ENCODE data around the gene PEAK1.

PEAK1 gene

GRCh38 chr15:77358545-77359240, 61.2 kb downstream of the PEAK1 start:
- Histone ChIP-seq H3K9me3 (ENCODE audit: control insufficient read depth, insufficient read depth, low read length) (no peaks in the 10 kb centered on the region), H3K27me3 (ENCODE audit: control insufficient read depth, insufficient read depth, low read length) (no peaks in the 10 kb centered on the region), H3K36me3 (ENCODE audit: control insufficient read depth, insufficient read depth, low read length) (no peaks in the 10 kb centered on the region), H3K4me1 (ENCODE audit: control insufficient read depth, insufficient read depth, low read length) (no peaks in the 10 kb centered on the region), H3K4me3 (ENCODE audit: low read length) (no peak overlapping the region), H3K27ac (ENCODE audit: low read length) (no peak overlapping the region)
- WGBS (ENCODE audit: insufficient coverage, insufficient read length) = no CpG with 5 or more reads among the region's 5 CpGs
- DNase-seq (ENCODE audit: low read depth, low spot score) = no peak

GRCh38 chr15:77356305-77356704, 63.6 kb downstream of the PEAK1 start:
- H3K9me3 ChIP-seq (ENCODE audit: control insufficient read depth, insufficient read depth, low read length) = no peaks in the 10 kb centered on the region
- no peaks in the 10 kb centered on the region for H3K4me1 ChIP-seq (ENCODE audit: control insufficient read depth, insufficient read depth, low read length)
- H3K36me3 ChIP-seq (ENCODE audit: control insufficient read depth, insufficient read depth, low read length) = no peaks in the 10 kb centered on the region
- H3K4me3 ChIP-seq (ENCODE audit: low read length) = no peak overlapping the region
- no CpG with 5 or more reads among the region's 3 CpGs for WGBS (ENCODE audit: insufficient coverage, insufficient read length)
- H3K27ac ChIP-seq (ENCODE audit: low read length) = no peak overlapping the region
- H3K27me3 ChIP-seq (ENCODE audit: control insufficient read depth, insufficient read depth, low read length) = no peaks in the 10 kb centered on the region
- no peak for DNase-seq (ENCODE audit: low read depth, low spot score)

- no peak overlapping the region for H3K4me3 ChIP-seq (ENCODE audit: low read length)
- no peaks in the 10 kb centered on the region for H3K27me3 ChIP-seq (ENCODE audit: control insufficient read depth, insufficient read depth, low read length)
- no peak for DNase-seq (ENCODE audit: low read depth, low spot score)
- no peak overlapping the region for H3K27ac ChIP-seq (ENCODE audit: low read length)
- WGBS (ENCODE audit: insufficient coverage, insufficient read length) = no CpG with 5 or more reads among the region's 3 CpGs
- no peaks in the 10 kb centered on the region for H3K9me3 ChIP-seq (ENCODE audit: control insufficient read depth, insufficient read depth, low read length)
- no peaks in the 10 kb centered on the region for H3K36me3 ChIP-seq (ENCODE audit: control insufficient read depth, insufficient read depth, low read length)
- H3K4me1 ChIP-seq (ENCODE audit: control insufficient read depth, insufficient read depth, low read length) = no peaks in the 10 kb centered on the region
Observed at GRCh38 chr15:77355321-77355720, 64.6 kb downstream of the PEAK1 start.

DNA sequence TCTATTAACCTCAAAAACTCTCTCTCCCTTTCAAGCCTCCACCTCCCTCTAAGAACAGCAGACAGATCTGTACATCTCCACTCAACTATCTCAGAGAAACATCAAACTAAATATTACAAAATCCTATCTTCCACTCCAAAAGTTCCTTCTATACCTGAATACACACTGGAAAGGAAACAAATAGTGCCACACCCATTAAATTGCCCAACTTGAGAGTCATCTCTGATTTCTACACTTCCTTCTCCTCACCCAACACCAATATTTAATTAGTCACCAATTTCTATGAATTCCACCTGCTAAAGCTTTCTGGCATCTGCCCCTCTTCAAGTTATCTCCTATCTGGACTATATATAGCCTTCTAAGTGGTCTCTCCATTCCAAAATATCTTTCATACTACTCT, 65.8 kb downstream of the PEAK1 start:
- DNase-seq (ENCODE audit: low read depth, low spot score) = no peak
- no peak overlapping the region for H3K4me3 ChIP-seq (ENCODE audit: low read length)
- no peaks in the 10 kb centered on the region for H3K4me1 ChIP-seq (ENCODE audit: control insufficient read depth, insufficient read depth, low read length)
- no peaks in the 10 kb centered on the region for H3K27me3 ChIP-seq (ENCODE audit: control insufficient read depth, insufficient read depth, low read length)
- no peaks in the 10 kb centered on the region for H3K9me3 ChIP-seq (ENCODE audit: control insufficient read depth, insufficient read depth, low read length)
- no peaks in the 10 kb centered on the region for H3K36me3 ChIP-seq (ENCODE audit: control insufficient read depth, insufficient read depth, low read length)
- no peak overlapping the region for H3K27ac ChIP-seq (ENCODE audit: low read length)

- no peaks in the 10 kb centered on the region for H3K27me3 ChIP-seq (ENCODE audit: control insufficient read depth, insufficient read depth, low read length)
- WGBS (ENCODE audit: insufficient coverage, insufficient read length) = no CpG with 5 or more reads among the region's 4 CpGs
- no peak for DNase-seq (ENCODE audit: low read depth, low spot score)
- H3K36me3 ChIP-seq (ENCODE audit: control insufficient read depth, insufficient read depth, low read length) = no peaks in the 10 kb centered on the region
- H3K27ac ChIP-seq (ENCODE audit: low read length) = no peak overlapping the region
- H3K9me3 ChIP-seq (ENCODE audit: control insufficient read depth, insufficient read depth, low read length) = no peaks in the 10 kb centered on the region
- no peaks in the 10 kb centered on the region for H3K4me1 ChIP-seq (ENCODE audit: control insufficient read depth, insufficient read depth, low read length)
- no peak overlapping the region for H3K4me3 ChIP-seq (ENCODE audit: low read length)
Observed at GRCh38 chr15:77352887-77353286, 67.0 kb downstream of the PEAK1 start.

GRCh38 chr15:77350792-77351191, 69.1 kb downstream of the PEAK1 start:
- Histone ChIP-seq H3K27ac (ENCODE audit: low read length) (no peak overlapping the region), H3K4me1 (ENCODE audit: control insufficient read depth, insufficient read depth, low read length) (no peaks in the 10 kb centered on the region), H3K9me3 (ENCODE audit: control insufficient read depth, insufficient read depth, low read length) (no peaks in the 10 kb centered on the region), H3K36me3 (ENCODE audit: control insufficient read depth, insufficient read depth, low read length) (no peaks in the 10 kb centered on the region), H3K4me3 (ENCODE audit: low read length) (no peak overlapping the region), H3K27me3 (ENCODE audit: control insufficient read depth, insufficient read depth, low read length) (no peaks in the 10 kb centered on the region)
- DNase-seq (ENCODE audit: low read depth, low spot score) = no peak
- no CpG with 5 or more reads among the region's 1 CpG for WGBS (ENCODE audit: insufficient coverage, insufficient read length)

DNA sequence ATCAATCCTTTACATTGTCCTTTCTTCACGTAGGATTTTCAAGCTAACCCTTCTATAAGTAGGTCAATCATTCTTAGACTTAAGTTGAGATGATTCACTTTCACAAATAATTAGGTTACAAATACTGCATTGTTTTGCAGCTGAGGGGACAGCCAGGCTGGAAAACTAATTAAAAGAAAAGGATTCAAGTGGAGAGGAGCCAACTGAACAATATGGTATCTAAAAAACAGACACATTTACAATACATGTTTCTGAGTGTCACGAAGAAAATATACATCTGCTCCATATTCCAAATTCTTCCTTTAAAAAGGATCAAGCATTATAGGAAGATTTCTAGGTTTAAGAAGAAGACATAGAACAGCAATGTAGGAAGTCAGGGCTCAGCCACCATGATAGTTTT, 70.2 kb downstream of the PEAK1 start:
- 100% methylated on average over 1 of the region's 2 CpGs for WGBS (ENCODE audit: insufficient coverage, insufficient read length)
- Histone ChIP-seq H3K4me1 (ENCODE audit: control insufficient read depth, insufficient read depth, low read length) (no peaks in the 10 kb centered on the region), H3K27ac (ENCODE audit: low read length) (no peak overlapping the region), H3K27me3 (ENCODE audit: control insufficient read depth, insufficient read depth, low read length) (no peaks in the 10 kb centered on the region), H3K36me3 (ENCODE audit: control insufficient read depth, insufficient read depth, low read length) (no peaks in the 10 kb centered on the region), H3K9me3 (ENCODE audit: control insufficient read depth, insufficient read depth, low read length) (no peaks in the 10 kb centered on the region), H3K4me3 (ENCODE audit: low read length) (no peak overlapping the region)
- no peak for DNase-seq (ENCODE audit: low read depth, low spot score)

DNA sequence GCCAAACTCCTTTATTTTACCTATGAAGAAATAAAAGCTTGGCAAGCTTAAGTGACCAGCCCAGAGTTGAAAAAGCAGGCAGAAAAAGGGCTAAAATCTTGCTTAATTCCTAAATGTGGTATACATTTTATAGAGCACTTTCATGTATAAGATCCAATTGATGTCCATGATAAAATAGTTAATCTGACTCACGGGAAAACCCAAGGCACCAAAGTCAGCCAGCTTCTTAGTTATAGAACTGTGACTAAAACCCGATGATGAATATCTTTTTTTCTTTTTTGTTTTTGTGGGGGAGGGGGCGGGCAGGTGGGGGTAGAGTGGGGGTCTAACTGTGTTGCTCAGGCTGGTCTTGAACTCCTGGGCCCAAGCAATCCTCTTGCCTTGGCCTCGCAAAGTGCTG, 71.4 kb downstream of the PEAK1 start:
- no peaks in the 10 kb centered on the region for H3K4me1 ChIP-seq (ENCODE audit: control insufficient read depth, insufficient read depth, low read length)
- no CpG with 5 or more reads among the region's 4 CpGs for WGBS (ENCODE audit: insufficient coverage, insufficient read length)
- DNase-seq (ENCODE audit: low read depth, low spot score) = no peak
- no peak overlapping the region for H3K4me3 ChIP-seq (ENCODE audit: low read length)
- H3K9me3 ChIP-seq (ENCODE audit: control insufficient read depth, insufficient read depth, low read length) = no peaks in the 10 kb centered on the region
- H3K27ac ChIP-seq (ENCODE audit: low read length) = no peak overlapping the region
- H3K36me3 ChIP-seq (ENCODE audit: control insufficient read depth, insufficient read depth, low read length) = no peaks in the 10 kb centered on the region
- no peaks in the 10 kb centered on the region for H3K27me3 ChIP-seq (ENCODE audit: control insufficient read depth, insufficient read depth, low read length)

- Histone ChIP-seq H3K27me3 (ENCODE audit: control insufficient read depth, insufficient read depth, low read length) (no peaks in the 10 kb centered on the region), H3K4me1 (ENCODE audit: control insufficient read depth, insufficient read depth, low read length) (no peaks in the 10 kb centered on the region), H3K9me3 (ENCODE audit: control insufficient read depth, insufficient read depth, low read length) (no peaks in the 10 kb centered on the region), H3K27ac (ENCODE audit: low read length) (no peak overlapping the region), H3K36me3 (ENCODE audit: control insufficient read depth, insufficient read depth, low read length) (no peaks in the 10 kb centered on the region), H3K4me3 (ENCODE audit: low read length) (no peak overlapping the region)
- WGBS (ENCODE audit: insufficient coverage, insufficient read length) = no CpG with 5 or more reads among the region's 4 CpGs
- no peak for DNase-seq (ENCODE audit: low read depth, low spot score)
Observed at GRCh38 chr15:77347197-77347596, 72.7 kb downstream of the PEAK1 start.

DNA sequence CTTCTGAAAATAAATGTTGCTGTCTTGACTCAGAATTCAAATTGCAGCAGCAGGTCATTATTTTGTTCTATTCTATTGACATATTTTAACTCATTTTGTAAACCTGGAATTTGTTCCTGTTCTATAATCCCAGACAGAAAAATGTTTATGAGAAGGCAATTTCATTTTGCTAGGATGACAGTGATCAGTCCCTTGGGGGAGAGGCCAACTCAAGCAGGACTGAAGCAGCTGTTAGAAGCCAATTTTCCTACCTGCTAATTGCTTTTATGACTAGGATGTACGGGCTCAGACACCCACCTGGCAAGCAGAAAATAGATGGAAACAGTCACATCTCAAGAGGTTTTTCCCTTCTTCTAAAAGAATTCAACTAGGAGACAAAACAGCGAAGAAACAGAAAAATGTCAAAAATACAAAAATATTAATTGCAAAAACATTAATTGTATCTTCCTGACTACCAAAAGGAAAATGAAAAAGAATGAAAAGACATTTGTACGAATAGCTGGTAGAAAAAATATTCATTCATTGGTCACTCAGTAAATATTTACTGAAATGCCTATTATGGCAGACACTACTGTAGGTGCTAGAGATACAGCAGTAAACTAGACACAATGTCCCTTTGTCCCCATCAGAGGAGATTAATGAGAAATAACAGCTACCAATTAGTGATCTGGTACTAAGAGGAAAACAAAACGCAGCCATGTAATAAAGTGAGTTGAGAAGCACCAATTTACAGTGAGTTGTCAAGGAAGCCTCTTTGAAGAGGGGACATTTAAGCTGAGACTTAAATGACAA, 73.5 kb downstream of the PEAK1 start:
- no peaks in the 10 kb centered on the region for H3K36me3 ChIP-seq (ENCODE audit: control insufficient read depth, insufficient read depth, low read length)
- DNase-seq (ENCODE audit: low read depth, low spot score) = no peak
- WGBS (ENCODE audit: insufficient coverage, insufficient read length) = no CpG with 5 or more reads among the region's 4 CpGs
- no peaks in the 10 kb centered on the region for H3K4me1 ChIP-seq (ENCODE audit: control insufficient read depth, insufficient read depth, low read length)
- H3K27ac ChIP-seq (ENCODE audit: low read length) = no peak overlapping the region
- H3K9me3 ChIP-seq (ENCODE audit: control insufficient read depth, insufficient read depth, low read length) = no peaks in the 10 kb centered on the region; the same call in 1 of the 2 replicates
- H3K4me3 ChIP-seq (ENCODE audit: low read length) = no peak overlapping the region
- H3K27me3 ChIP-seq (ENCODE audit: control insufficient read depth, insufficient read depth, low read length) = no peaks in the 10 kb centered on the region

DNA sequence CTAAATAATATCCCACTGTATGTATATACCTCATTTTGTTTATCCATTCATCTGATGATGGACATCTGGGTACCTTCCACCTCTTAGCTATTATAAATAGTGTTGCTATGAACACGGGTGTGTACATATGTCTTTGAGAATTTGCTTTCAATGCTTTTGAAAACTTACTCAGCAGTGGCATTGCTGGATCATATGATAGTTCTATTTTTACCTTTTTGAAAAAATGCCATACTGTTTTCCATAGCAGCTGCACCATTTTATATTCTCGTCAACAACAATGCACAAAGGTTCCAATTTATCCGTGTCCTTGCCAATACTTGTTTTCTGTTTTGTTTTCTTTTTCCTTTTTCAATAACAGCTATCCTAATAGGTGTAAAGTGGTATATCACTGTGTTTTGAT, 77.1 kb downstream of the PEAK1 start:
- WGBS (ENCODE audit: insufficient coverage, insufficient read length) = no CpG with 5 or more reads among the region's 3 CpGs
- no peaks in the 10 kb centered on the region for H3K4me1 ChIP-seq (ENCODE audit: control insufficient read depth, insufficient read depth, low read length)
- no peaks in the 10 kb centered on the region for H3K36me3 ChIP-seq (ENCODE audit: control insufficient read depth, insufficient read depth, low read length)

More for the DNA sequence above, 77.1 kb downstream of the PEAK1 start:
- no peaks in the 10 kb centered on the region; the same call in 1 of the 2 replicates for H3K9me3 ChIP-seq (ENCODE audit: control insufficient read depth, insufficient read depth, low read length)
- DNase-seq (ENCODE audit: low read depth, low spot score) = no peak
- no peak overlapping the region for H3K27ac ChIP-seq (ENCODE audit: low read length)
- no peak overlapping the region for H3K4me3 ChIP-seq (ENCODE audit: low read length)
- H3K27me3 ChIP-seq (ENCODE audit: control insufficient read depth, insufficient read depth, low read length) = no peaks in the 10 kb centered on the region
